ENCODE results near the gene CEP131. TPM values are rescaled to one million over a fixed set of nuclear protein-coding genes. Genes with fewer than 3 reads are reported as not detected.

Gene CEP131
- total RNA-seq, 6 experiments from 2014 or later, result 1.5 to 4.3 (median 2.1) TPM

DNA sequence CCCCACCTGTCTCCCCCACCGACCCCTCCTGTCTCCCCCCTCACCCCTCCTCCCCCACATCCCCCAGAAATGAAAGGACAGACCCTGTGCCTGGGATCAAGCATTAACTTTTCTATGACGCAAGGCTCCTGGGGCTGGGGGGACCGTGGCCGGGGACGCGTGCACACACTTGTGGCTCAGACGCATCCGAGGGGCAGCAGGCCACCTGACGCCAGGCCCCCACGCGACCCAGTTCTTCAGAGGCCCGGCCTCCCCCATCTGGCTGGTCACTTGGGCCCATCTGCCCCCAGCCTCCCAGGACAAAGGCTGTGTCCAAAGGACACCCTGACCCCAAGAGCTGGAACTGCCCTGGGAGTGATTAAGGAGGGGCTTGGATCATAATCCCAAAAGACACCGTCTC is 71.5 kb downstream of the CEP131 start:
- no CpG with 5 or more reads among the region's 13 CpGs for WGBS (ENCODE audit: insufficient coverage, low coverage, low lambda C conversion rate, missing lambda C conversion rate)
- ATAC-seq (no peak), DNase-seq (peak in 1 of 3 donors; percentile 17)
- Histone ChIP-seq H3K9me3 (no peaks in the 10 kb centered on the region), H3K4me3 (no peak overlapping the region), H3K36me3 (no peaks in the 10 kb centered on the region), H3K27me3 (no peaks in the 10 kb centered on the region), H3K27ac (no peak overlapping the region), H3K4me1 (no peaks in the 10 kb centered on the region)
- intact Hi-C loops (cut with DNase I), result no loop called here
- TF ChIP-seq POLR2A (IDR thresholded peaks at IDR 0.05), result no peak
- TF ChIP-seq, protein P1, sequence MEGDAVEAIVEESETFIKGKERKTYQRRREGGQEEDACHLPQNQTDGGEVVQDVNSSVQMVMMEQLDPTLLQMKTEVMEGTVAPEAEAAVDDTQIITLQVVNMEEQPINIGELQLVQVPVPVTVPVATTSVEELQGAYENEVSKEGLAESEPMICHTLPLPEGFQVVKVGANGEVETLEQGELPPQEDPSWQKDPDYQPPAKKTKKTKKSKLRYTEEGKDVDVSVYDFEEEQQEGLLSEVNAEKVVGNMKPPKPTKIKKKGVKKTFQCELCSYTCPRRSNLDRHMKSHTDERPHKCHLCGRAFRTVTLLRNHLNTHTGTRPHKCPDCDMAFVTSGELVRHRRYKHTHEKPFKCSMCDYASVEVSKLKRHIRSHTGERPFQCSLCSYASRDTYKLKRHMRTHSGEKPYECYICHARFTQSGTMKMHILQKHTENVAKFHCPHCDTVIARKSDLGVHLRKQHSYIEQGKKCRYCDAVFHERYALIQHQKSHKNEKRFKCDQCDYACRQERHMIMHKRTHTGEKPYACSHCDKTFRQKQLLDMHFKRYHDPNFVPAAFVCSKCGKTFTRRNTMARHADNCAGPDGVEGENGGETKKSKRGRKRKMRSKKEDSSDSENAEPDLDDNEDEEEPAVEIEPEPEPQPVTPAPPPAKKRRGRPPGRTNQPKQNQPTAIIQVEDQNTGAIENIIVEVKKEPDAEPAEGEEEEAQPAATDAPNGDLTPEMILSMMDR (IDR thresholded peaks at IDR 0.05), result no peak

DNA sequence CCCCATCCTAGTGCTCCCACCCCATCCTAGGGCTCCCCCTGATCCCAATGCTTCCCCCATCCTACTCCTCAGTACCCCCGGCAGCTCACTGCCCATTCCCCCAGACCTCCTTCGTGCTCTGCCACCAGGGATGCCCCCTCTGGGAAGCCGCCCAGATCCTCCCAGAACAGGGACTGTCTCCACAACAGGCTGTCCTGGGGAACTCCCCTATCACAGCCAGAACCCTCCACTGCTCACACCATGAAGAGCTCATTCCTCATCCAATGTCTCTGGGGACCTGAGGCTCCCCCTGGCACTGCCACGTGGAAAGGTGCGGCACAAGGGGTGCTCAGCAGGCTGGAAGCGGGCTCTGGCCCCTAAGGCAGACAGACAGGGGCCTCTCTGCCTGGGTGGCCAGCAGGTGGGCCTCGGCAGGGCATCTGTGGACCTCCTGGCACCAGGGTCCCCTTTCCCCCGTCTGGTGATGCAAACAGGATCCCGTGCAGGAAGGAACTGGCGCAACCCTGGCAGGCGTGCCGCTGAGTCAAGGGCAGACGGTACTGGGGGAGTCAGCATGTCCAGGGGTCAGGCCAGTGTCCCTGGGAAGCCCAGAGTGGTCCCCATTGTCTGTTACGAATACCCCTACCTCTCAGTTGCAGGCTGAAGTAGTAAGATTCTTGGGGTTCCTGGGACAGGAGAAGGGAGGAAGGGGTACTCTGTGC is 72.2 kb downstream of the CEP131 start:
- H3K27ac ChIP-seq, result peak overlapping the region in 1 of 3 donors; percentile 29
- H3K27me3 ChIP-seq, result no peaks in the 10 kb centered on the region
- no peak overlapping the region for H3K4me3 ChIP-seq
- H3K4me1 ChIP-seq, result no peaks in the 10 kb centered on the region
- H3K36me3 ChIP-seq, result no peaks in the 10 kb centered on the region
- ATAC-seq, result peak; percentile 51 to 57 (median 56)
- intact Hi-C loops (cut with DNase I), result no loop called here
- peak in 1 of 3 donors; percentile 53 for DNase-seq
- TF ChIP-seq, protein P1 (IDR thresholded peaks at IDR 0.05), result no peak
- peak; percentile 29 for TF ChIP-seq POLR2A (IDR thresholded peaks at IDR 0.05)
- WGBS (ENCODE audit: insufficient coverage, low coverage, low lambda C conversion rate, missing lambda C conversion rate), result 53% methylated on average over 4 of the region's 14 CpGs
- H3K9me3 ChIP-seq, result no peaks in the 10 kb centered on the region

- H3K27ac ChIP-seq, result no peak overlapping the region
- no peak overlapping the region for H3K4me3 ChIP-seq
- no peaks in the 10 kb centered on the region for H3K4me1 ChIP-seq
- no peak for TF ChIP-seq POLR2A (IDR thresholded peaks at IDR 0.05)
- TF ChIP-seq, protein P1 (IDR thresholded peaks at IDR 0.05), result no peak
- no peaks in the 10 kb centered on the region for H3K36me3 ChIP-seq
- H3K27me3 ChIP-seq, result no peaks in the 10 kb centered on the region
- H3K9me3 ChIP-seq, result no peaks in the 10 kb centered on the region
- peak in 3 of 4 donors; percentile 32 to 51 (median 48) for ATAC-seq
- intact Hi-C loops (cut with DNase I), result loop anchor here in 1 of 2 donors (10.0 kb wide), 2 partner anchors 46 to 86 kb away; partner anchors contain the start of genes NDUFAF8 and TEPSIN
- WGBS (ENCODE audit: insufficient coverage, low coverage, low lambda C conversion rate, missing lambda C conversion rate), result 29% methylated on average over 3 of the region's 14 CpGs
- DNase-seq, result peak in 1 of 3 donors; percentile 30
Observed at GRCh38 chr17:81148986-81149533, 73.7 kb downstream of the CEP131 start.

DNA sequence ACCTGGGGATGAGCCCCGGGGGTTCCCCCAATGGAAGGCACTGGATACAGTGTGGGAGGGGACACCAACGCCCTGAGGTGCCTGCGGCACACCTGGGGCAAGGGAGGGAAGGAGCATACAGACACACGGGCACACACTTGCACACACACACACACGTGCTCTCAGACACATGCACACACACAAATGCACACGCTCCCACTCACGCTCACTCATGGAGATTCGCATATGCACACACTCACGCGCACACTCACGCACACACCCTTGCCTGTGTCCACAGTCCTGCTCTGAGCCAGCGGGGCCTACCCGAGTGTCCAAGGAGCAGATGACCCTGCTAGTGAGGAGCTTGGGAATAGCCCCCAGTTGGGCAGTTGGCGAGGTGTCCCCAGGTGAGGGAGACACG is 74.2 kb downstream of the CEP131 start:
- Histone ChIP-seq H3K36me3 (no peaks in the 10 kb centered on the region), H3K9me3 (no peaks in the 10 kb centered on the region), H3K4me3 (no peak overlapping the region), H3K27ac (no peak overlapping the region), H3K4me1 (no peaks in the 10 kb centered on the region), H3K27me3 (no peaks in the 10 kb centered on the region)
- intact Hi-C loops (cut with DNase I), result loop anchor here in 1 of 2 donors (10.0 kb wide), 2 partner anchors 46 to 86 kb away; partner anchors contain the start of genes NDUFAF8 and TEPSIN
- TF ChIP-seq POLR2A (IDR thresholded peaks at IDR 0.05), result no peak
- TF ChIP-seq, protein P1 (IDR thresholded peaks at IDR 0.05), result no peak
- no peak for ATAC-seq
- 60% methylated on average over 2 of the region's 15 CpGs for WGBS (ENCODE audit: insufficient coverage, low coverage, low lambda C conversion rate, missing lambda C conversion rate)
- no peak for DNase-seq
